ENCODE data around the gene KIAA0319L. TPM values are rescaled to one million over a fixed set of nuclear protein-coding genes. Genes with fewer than 3 reads are reported as not detected.

KIAA0319L gene
- total RNA-seq, 1 donor from 2014 or later: 74.7 TPM

DNA sequence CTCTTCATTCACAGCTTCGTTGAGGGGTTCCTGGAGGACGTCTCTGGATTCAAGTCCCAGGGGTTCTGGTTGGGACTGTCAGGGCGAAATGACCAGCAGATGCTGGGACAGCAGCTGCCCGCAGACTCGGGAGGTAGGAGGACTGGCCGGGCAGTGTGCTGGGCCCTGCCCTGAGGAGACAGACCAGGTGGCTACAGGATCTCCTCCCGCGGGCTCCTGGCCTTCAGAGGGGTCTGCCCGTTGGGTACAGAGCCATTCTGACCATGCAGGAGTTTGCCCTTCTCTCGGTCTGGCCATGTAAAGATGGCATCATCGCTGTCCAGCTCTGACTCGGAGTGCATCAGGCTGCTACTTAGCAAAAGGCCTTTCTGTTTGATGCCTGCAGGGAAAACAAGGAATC lies 122.5 kb downstream of the KIAA0319L start:
- Mint-ChIP-seq H3K36me3 (ENCODE audit: unreplicated experiment) (peaks cover 30% of the 10 kb centered on the region), H3K27me3 (ENCODE audit: unreplicated experiment) (peaks cover 14% of the 10 kb centered on the region), H3K4me1 (ENCODE audit: low read depth, unreplicated experiment) (peaks cover 12% of the 10 kb centered on the region), H3K4me3 (ENCODE audit: unreplicated experiment) (no peak overlapping the region), H3K27ac (ENCODE audit: unreplicated experiment) (peak overlapping the region; percentile 54), H3K9me3 (ENCODE audit: unreplicated experiment) (peaks cover 17% of the 10 kb centered on the region)
- DNase-seq: no peak
- TF ChIP-seq, protein P1, sequence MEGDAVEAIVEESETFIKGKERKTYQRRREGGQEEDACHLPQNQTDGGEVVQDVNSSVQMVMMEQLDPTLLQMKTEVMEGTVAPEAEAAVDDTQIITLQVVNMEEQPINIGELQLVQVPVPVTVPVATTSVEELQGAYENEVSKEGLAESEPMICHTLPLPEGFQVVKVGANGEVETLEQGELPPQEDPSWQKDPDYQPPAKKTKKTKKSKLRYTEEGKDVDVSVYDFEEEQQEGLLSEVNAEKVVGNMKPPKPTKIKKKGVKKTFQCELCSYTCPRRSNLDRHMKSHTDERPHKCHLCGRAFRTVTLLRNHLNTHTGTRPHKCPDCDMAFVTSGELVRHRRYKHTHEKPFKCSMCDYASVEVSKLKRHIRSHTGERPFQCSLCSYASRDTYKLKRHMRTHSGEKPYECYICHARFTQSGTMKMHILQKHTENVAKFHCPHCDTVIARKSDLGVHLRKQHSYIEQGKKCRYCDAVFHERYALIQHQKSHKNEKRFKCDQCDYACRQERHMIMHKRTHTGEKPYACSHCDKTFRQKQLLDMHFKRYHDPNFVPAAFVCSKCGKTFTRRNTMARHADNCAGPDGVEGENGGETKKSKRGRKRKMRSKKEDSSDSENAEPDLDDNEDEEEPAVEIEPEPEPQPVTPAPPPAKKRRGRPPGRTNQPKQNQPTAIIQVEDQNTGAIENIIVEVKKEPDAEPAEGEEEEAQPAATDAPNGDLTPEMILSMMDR (IDR thresholded peaks at IDR 0.05; ENCODE audit: partially characterized antibody, unreplicated experiment): no peak

DNA sequence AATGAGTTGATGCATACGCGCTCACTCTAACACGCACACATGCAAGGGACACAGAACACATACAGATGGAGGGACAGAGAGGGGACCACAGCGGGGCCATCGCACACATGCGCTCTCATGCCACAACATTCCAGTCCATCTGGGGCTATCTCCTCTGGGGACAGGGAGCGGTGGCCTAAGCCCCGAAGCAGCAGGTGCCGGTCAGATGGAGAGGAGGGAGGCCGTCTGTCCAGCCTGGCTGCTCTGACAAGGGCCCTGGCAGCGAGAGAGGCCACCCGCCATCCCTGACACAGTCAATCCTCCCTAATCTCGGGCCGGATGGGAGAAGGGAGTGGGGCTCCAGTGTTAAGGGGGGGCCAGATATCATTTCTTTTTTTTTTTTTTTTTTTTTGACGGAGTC lies 123.5 kb downstream of the KIAA0319L start:
- DNase-seq: peak; percentile 31
- Mint-ChIP-seq H3K27me3 (ENCODE audit: unreplicated experiment) (peaks cover 14% of the 10 kb centered on the region), H3K9me3 (ENCODE audit: unreplicated experiment) (peaks cover 18% of the 10 kb centered on the region), H3K4me3 (ENCODE audit: unreplicated experiment) (peak overlapping the region; percentile 26), H3K36me3 (ENCODE audit: unreplicated experiment) (peaks cover 24% of the 10 kb centered on the region), H3K4me1 (ENCODE audit: low read depth, unreplicated experiment) (peaks cover 12% of the 10 kb centered on the region), H3K27ac (ENCODE audit: unreplicated experiment) (peak overlapping the region; percentile 63)
- TF ChIP-seq, protein P1 (IDR thresholded peaks at IDR 0.05; ENCODE audit: partially characterized antibody, unreplicated experiment): no peak

DNA sequence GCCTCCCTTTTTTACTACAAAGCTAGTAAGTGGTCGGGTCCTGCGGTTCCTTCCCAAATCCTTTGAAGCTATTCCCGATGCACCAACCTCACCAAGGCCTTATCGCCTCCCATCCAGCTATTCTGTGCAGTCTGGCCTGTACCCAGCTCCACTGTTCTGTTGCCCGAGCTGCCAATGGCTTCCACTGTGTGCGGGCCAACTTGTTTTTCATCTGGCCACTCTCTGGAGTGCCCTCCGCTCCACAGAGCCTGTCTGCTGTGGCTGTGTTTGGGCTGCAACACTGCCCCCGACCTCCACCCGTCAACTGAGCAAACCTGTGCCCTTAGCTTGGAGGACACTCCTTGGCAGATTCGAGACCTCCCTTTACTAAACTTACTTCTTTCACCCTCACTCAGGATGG lies 125.0 kb downstream of the KIAA0319L start:
- Mint-ChIP-seq H3K4me3 (ENCODE audit: unreplicated experiment) (no peak overlapping the region), H3K27me3 (ENCODE audit: unreplicated experiment) (peaks cover 7% of the 10 kb centered on the region), H3K27ac (ENCODE audit: unreplicated experiment) (peak overlapping the region; percentile 35), H3K36me3 (ENCODE audit: unreplicated experiment) (peaks cover 15% of the 10 kb centered on the region), H3K9me3 (ENCODE audit: unreplicated experiment) (peaks cover 10% of the 10 kb centered on the region), H3K4me1 (ENCODE audit: low read depth, unreplicated experiment) (peaks cover 12% of the 10 kb centered on the region)
- TF ChIP-seq, protein P1 (IDR thresholded peaks at IDR 0.05; ENCODE audit: partially characterized antibody, unreplicated experiment): no peak
- no peak for DNase-seq

DNA sequence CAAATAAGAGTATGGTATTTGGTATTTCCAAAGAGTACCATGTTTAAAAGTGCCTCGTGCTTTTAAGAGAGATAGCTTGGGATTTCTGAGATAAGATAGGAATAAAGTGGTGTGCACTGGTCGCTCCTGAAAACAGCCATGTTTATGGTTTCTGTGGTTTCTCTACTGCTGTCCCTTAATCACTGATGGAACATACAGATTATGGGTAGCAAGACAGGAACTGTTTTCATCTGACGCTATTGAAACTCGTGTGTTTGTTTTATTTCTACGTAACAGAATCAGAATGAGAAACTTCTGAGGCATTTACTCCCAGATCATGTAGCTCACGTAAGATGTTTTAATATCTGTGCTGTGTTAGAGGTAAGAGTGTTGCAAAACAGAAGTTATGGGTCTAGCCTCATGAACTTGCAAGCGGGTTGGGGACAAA lies 126.0 kb downstream of the KIAA0319L start:
- peaks cover 10% of the 10 kb centered on the region for H3K9me3 Mint-ChIP-seq (ENCODE audit: unreplicated experiment)
- peaks cover 12% of the 10 kb centered on the region for H3K4me1 Mint-ChIP-seq (ENCODE audit: low read depth, unreplicated experiment)
- no peak overlapping the region for H3K4me3 Mint-ChIP-seq (ENCODE audit: unreplicated experiment)
- peaks cover 5% of the 10 kb centered on the region for H3K27me3 Mint-ChIP-seq (ENCODE audit: unreplicated experiment)
- H3K27ac Mint-ChIP-seq (ENCODE audit: unreplicated experiment): no peak overlapping the region
- DNase-seq: no peak
- TF ChIP-seq, protein P1 (IDR thresholded peaks at IDR 0.05; ENCODE audit: partially characterized antibody, unreplicated experiment): no peak
- peaks cover 9% of the 10 kb centered on the region for H3K36me3 Mint-ChIP-seq (ENCODE audit: unreplicated experiment)

DNA sequence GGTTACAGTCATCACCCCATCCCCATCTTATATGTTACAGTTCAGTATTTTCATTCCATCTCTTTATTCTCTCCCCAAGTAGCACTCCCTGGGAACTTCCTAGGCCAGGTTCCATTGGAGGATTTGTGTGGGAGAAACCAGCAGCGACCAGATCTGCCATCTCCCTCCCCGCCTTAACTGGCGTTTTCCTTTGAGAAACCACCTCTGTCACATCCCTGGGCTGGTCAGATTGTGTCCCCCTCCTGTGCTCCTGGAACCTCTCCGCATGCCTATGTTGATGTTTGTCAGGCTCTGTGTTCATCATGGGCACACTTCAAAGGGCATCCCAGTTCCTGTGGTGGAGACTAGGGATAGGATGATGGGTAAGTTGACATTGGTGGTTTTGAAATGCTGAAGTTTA lies 126.4 kb downstream of the KIAA0319L start:
- H3K9me3 Mint-ChIP-seq (ENCODE audit: unreplicated experiment): peaks cover 11% of the 10 kb centered on the region
- H3K27me3 Mint-ChIP-seq (ENCODE audit: unreplicated experiment): peaks cover 5% of the 10 kb centered on the region
- peaks cover 9% of the 10 kb centered on the region for H3K36me3 Mint-ChIP-seq (ENCODE audit: unreplicated experiment)
- peaks cover 12% of the 10 kb centered on the region for H3K4me1 Mint-ChIP-seq (ENCODE audit: low read depth, unreplicated experiment)
- H3K27ac Mint-ChIP-seq (ENCODE audit: unreplicated experiment): no peak overlapping the region
- no peak for DNase-seq
- TF ChIP-seq, protein P1 (IDR thresholded peaks at IDR 0.05; ENCODE audit: partially characterized antibody, unreplicated experiment): no peak
- H3K4me3 Mint-ChIP-seq (ENCODE audit: unreplicated experiment): no peak overlapping the region

All from glutamatergic neuron (in vitro differentiated cells).